HG03060 (cell line): Measurements from ENCODE around the gene AMH.

ENCODE experiments used
- ATAC-seq: cut with Tn5 transposase; IDR thresholded peaks from one replicate; pipeline ENCODE4 v1.9.1; 2021; ENCODE audit warnings: low read depth, moderate number of reproducible peaks; ENCODE audit not compliant: unreplicated experiment

Gene AMH

DNA sequence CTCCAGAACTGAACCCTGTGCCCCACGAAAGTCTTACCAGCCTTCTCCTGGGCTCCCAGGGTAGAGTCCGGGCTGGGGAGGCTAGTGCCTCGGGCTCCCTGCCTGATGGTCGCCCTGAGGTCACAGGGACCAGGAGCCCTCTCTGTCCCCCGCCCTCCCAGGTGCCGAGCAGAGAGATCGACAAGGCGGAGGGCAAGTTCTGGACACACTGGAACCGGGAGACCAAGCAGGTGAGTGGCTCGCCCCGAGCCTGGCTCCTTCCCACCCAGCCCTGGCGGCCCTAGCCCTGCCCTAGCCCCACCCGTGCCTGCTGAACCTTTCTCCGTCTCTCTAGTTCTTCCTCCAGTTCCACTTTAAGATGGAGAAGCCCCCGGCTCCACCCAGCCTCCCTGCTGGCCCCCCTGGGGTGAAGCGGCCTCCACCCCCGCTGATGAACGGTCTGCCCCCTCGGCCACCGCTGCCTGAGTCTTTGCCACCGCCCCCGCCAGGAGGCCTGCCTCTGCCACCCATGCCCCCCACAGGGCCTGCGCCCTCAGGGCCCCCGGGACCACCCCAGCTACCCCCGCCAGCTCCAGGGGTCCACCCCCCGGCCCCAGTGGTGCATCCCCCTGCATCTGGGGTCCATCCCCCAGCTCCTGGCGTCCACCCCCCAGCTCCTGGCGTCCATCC, 1.6 kb upstream of the AMH start:
- no peak for ATAC-seq

DNA sequence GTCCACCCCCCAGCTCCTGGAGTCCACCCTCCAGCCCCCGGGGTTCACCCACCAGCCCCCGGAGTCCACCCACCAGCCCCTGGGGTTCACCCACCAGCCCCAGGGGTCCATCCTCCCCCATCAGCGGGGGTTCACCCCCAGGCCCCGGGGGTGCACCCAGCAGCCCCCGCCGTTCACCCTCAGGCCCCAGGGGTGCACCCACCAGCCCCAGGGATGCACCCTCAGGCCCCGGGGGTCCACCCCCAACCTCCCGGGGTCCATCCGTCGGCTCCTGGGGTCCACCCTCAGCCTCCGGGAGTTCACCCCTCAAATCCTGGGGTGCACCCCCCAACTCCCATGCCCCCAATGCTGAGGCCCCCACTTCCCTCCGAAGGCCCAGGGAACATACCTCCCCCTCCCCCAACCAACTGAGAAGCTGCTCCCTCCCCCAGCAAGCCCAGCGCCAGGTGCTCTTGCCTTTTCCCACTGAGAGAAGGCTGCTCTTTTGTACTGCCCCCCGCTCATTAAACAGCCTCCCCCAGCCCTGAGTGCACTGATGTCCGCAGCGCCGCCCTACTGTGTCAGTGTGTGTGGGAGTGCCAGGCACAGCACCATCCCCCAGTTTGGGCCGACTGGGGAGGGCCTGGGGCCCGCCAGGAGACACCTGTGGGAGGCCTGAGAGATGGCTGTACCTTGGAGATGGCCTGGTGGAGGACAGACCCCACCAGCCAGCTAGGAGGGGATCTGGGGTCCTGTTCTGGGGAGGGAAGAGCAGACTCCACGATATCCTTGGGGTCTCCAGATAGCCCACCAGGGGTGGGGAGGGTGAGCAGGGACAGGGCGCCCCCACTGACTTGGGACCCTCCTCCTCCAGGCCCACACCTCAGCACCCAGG, 750 bp upstream of the AMH start:
- ATAC-seq: no peak

DNA sequence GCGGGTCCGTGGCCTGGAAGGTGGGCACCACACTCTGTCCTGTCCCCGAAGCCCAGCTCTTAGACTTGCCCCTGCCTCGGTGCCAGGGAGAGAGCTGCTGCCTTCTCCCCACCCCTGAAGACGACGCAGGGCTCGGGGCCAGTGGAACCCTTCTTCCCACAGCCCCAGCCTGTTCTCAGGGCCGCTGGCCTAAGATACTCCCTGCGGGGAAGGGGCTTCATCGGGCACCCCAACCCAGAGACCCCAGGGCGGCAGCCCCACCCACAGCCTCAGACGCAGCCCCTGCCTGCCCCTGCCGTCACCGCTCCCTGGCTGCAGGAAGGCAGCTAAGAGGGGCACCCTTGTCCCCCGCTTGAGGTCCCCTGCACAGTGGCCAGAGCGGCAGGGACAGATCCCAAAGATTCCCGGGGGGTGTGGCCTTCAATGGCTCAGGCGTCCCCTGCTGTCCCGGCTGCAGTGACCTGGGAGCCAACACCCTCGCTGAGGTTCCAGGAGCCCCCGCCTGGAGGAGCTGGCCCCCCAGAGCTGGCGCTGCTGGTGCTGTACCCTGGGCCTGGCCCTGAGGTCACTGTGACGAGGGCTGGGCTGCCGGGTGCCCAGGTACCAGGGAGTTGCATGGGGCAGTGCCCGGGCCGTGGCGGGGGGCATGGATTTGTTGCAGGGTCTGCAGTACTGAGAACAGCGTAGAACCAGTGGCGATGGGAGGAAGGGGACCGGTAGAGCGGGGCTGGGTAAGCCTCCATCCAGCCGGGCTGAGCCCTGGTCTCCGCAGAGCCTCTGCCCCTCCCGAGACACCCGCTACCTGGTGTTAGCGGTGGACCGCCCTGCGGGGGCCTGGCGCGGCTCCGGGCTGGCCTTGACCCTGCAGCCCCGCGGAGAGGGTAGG, 1.0 kb downstream of the AMH start:
- ATAC-seq: no peak

DNA sequence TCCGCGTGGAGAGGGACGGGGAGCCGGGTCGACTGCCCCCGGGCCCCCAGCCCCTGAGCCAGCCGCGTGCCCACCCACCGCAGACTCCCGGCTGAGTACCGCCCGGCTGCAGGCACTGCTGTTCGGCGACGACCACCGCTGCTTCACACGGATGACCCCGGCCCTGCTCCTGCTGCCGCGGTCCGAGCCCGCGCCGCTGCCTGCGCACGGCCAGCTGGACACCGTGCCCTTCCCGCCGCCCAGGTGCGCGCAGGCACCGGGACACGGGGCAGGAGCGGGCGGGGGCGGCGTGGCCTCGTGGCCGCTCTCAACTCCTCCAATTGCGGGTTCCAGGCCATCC, 1.6 kb downstream of the AMH start:
- no peak for ATAC-seq

DNA sequence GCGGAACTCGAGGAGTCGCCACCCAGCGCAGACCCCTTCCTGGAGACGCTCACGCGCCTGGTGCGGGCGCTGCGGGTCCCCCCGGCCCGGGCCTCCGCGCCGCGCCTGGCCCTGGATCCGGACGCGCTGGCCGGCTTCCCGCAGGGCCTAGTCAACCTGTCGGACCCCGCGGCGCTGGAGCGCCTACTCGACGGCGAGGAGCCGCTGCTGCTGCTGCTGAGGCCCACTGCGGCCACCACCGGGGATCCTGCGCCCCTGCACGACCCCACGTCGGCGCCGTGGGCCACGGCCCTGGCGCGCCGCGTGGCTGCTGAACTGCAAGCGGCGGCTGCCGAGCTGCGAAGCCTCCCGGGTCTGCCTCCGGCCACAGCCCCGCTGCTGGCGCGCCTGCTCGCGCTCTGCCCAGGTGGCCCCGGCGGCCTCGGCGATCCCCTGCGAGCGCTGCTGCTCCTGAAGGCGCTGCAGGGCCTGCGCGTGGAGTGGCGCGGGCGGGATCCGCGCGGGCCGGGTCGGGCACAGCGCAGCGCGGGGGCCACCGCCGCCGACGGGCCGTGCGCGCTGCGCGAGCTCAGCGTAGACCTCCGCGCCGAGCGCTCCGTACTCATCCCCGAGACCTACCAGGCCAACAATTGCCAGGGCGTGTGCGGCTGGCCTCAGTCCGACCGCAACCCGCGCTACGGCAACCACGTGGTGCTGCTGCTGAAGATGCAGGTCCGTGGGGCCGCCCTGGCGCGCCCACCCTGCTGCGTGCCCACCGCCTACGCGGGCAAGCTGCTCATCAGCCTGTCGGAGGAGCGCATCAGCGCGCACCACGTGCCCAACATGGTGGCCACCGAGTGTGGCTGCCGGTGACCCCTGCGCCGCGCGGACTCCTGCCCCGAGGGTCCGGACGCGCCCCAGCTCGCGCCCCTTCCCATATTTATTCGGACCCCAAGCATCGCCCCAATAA, 2.3 kb downstream of the AMH start:
- no peak for ATAC-seq

DNA sequence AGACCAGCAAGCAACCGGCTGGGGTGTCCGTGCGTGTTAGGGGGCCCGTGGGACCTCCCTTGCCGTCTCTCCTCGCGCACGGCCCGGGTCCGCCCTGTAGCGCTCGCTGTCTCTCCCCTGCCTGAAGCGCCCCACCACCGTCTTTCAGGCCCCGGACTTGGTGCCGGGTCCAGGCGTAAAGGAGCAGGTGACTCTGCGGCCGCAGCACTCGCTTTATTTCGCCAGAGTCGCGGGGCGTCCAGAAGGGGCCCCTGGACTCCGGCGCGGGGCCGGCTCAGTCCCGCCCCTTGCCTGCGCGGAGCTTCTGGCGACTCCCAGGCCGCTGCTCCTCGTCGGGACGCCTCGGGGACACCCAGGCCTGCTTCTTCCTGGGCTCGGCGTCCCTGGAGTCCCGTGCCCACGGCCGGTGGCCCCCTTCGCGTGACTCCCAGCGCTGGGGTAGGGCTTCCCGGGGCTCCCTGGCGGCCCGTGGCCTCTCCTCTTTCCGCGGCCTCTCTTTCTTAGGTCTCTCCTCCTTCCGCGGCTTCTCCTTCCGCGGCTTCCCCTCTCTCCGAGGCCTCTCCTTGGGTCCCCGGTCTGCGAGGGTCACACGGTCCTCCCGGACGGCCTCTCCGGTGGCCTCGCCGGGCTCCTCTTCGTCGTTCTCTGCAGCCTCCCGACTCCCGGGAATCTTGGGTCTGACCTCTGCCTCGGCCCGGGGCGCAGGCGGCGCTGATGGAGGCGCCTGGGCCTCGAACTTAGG, 3.1 kb downstream of the AMH start:
- ATAC-seq: no peak

DNA sequence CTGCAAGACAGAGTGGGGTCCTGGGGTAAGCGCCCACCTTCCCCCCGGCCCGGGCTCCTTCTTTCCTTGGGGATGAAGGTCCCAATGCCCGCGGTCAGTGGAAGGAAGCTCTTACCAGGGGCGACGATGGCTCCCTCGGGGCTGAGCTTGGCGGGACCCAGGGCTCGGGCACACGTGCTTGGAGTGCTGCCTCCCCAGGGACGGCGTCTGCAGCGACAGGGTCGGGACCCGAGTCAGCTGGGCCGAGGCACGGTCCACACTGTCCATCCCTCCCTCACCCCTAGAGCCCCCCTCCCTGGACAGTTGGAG, 3.6 kb downstream of the AMH start:
- no peak for ATAC-seq

DNA sequence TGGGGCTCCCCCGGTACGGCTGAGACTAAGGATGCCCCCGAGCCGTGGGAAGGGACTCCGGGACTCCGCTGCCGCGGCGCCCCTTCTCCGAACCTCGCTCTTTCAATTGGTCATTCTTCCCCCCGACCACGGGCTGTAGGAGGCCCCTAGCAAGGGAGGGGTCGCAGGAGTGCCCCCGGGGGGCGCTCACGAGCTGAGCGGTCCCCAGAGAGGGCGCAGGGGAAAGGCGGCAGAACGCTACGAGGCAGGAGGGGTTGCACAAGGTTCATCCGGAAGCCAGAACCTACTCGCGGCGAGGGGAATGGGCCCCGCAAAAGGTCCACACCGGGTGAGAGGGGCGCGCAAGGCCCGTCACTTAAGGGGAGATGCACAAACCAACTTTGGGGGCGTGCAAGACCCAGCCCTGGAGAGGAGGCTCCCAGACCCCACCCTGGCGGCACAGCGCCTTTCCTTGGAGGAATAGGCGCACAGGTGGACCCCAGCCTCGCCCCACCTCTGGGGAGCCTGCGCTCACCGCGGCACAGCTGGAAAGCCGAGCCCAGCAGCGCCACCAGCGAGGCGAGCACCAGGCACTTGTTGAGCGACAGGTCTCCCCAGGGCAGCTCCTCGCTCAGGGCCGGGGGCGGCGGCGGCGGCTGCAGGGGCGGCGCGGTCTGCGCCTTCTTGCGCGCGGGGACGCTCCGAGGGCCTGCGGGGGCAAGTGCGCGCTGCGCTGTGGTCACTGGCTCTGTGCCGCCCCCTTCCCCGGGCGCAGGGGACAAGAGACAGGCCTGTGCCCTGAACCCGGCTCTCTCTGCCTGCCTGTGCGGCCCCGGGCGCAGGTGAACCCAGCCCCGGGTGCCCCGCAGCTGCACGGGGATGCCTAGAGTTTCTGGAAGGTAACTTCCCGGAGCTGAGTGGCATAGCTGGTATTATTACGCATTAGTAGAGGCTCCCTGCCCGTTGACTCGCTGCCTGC, 4.3 kb downstream of the AMH start:
- ATAC-seq: no peak

DNA sequence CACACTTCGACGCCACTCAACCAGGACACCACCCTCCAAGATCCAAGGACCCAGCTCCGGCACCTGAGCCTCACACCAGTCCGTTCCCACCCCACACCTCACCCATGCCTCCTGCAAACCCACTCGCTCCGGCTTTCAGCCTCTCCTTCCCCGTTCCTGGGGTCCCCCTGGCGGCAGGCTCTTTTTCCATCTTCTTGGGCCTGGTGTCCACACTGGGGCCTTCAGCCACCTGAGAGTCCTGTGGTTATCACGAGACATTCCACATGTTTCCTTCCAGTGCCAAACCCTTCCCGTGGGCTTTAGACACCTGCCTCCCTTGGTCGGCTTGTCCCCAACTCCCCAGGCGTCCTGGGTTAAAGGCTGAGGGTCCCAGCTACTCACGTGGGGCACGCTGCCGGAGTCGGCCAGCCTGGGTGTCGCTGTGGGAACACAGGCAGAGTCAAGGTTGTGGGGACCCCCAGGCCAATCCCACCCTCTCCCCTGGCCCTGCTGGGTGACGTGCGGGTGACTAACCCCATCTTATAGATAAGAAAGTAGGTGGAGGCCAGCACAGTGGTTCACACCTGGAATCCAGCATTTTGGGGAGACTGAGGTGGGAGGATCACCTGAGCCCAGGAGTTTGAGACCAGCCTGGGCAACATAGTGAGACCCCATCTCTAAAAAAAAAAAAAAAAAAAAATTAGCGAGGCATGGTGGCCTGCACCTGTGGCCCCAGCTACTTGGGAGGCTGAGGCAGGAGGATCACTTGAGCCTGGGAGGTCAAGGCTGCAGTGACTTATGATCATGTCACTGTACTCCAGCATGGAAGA, 5.1 kb downstream of the AMH start:
- ATAC-seq: no peak

DNA sequence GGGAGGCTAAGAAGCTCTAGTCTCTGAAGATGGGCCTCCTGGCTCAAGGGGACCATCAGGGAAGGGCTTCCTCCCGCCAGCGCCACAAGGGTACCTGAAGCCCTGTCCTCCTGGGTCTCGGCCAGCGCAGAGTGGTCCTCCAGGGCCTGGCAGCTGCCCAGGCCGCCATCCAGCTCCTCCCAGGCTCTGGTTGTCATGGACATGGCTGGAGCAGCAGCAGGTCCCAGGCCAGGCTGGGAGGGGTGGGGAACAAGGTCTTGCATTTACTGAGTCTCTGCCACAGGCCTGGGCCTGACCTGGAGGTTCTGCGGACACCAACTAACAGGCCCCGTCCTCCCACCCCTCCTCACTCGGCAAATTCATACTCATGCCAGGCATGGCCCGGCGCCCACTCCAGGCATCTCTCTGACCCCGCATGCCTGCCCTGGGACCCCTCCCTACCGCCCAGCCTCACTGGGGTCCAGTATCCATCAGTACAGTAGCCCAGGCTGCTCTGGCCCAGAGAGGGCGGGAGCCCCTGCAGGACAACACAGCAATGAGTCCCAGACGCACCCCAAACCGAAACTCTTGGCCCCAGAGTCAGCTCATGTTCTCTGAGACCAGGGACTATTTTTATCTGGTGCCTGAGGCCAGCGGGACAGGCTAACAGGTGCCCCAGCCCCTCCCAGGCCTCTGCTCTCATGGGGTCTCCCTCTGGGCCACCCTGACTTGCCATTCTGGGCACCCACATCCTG, 6.2 kb downstream of the AMH start:
- no peak for ATAC-seq

DNA sequence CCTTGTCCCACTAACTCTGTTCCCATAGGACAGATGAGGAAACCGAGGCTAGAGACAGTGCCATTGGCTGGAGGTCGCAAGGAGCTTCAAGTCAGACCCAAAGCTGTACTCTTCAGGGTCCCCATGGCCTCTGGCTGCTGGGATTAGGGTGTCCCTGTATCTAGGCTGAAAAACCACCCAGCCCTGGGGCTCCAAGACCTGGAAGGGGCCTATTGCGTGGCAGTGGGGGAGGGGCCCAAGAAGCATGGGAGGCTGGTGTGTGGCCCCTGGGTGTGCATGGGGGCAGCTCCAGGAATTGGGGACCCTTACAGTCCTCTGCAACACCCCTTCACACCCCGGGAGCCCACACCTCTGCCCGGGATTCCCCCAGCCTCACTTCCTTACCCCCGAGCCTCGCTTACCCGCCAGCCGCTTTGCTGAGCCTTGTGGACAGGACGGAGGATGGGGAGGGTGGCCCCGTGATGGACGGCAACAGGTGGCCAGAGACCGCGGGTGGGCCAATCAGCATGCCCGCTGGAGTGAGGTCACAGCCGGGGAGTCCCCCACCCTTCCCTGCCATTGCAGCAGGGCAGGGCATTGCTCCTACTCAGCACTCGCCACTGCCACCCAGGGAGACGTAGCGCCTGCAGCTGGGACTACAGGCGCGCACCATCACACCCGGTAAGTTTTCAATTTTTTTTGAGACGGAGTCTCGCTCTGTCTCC, 7.0 kb downstream of the AMH start, which contains the start of gene JSRP1:
JSRP1 (minus strand) TSS at position 436 of the 704 bp plus-strand sequence. CDS start 1,103 bp downstream, outside the sequence.
- ATAC-seq: no peak

DNA sequence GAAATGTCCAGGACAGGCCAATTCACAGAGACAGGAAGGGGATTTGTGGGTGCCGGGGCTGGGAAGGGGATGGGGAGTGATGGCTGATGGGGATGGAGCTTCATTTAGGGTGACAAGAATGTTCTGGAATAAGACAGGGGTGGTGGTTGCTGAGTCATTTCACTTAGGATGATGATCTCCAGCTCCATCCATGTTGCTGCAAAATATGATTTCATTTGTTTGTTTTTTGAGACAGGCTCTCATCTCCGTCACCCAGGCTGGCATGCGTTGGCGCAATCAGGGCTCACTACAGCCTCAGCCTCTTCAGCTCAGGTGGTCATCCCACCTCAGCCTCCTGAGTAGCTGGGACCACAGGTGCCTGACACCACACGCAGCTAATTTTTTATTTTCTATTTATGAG, 10.2 kb downstream of the AMH start:
- no peak for ATAC-seq

DNA sequence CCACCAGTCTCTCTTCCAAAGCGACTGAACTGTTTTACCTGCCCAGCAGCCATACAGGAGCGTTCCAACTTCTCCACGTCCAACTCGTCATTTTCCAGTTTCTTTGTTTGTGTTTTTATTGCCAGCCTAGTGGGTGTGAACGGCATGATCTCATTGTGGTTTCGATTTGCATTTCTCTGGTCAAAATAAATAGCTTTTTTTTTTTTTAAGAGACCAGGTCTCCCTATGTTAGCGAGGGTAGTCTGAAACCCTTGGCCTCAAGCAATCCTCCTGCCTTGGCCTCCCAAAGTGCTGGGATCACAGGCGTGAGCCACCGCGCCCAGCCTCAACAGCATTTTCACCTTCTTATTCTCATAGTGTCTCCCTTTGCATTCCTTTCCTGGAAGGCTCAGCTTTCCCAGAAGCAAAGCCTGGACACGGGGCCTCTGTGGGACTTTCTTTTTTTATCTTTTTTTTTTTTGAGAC, 11.2 kb downstream of the AMH start:
- ATAC-seq: no peak

DNA sequence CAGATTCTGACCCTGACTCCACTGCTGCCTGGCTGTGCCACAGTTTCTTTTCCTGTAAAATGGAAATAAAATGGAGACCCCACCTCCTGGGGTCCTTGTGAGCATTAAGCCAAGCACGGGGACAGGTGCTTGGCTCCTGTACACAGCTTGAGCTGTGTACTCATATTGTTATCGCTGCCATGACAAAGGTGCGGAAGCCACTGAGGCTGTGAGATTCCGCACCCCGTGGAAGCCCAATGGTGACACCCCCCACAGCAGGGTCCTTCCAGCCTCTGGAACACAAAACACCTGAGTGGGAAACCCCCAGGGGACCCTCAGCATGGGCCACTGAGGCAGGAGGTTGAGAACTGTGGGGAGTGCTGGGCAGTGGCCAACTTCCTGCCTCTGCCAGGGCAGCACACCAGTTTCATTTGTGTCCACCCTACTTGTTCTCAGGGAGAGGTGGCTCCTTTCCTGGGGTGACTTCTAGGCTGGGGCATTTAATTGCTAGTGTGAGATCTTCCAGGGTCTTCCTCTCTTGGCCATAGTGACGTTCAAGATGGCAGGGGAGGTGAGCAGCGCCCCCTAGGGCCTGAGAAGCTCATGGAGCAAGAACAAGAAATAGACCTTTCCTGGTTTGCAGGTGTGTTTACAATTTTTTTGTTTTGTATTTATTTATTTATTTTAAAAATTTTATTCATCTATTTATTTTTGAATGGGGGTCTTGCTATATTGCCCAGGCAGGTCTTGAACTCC, 12.5 kb downstream of the AMH start:
- no peak for ATAC-seq

DNA sequence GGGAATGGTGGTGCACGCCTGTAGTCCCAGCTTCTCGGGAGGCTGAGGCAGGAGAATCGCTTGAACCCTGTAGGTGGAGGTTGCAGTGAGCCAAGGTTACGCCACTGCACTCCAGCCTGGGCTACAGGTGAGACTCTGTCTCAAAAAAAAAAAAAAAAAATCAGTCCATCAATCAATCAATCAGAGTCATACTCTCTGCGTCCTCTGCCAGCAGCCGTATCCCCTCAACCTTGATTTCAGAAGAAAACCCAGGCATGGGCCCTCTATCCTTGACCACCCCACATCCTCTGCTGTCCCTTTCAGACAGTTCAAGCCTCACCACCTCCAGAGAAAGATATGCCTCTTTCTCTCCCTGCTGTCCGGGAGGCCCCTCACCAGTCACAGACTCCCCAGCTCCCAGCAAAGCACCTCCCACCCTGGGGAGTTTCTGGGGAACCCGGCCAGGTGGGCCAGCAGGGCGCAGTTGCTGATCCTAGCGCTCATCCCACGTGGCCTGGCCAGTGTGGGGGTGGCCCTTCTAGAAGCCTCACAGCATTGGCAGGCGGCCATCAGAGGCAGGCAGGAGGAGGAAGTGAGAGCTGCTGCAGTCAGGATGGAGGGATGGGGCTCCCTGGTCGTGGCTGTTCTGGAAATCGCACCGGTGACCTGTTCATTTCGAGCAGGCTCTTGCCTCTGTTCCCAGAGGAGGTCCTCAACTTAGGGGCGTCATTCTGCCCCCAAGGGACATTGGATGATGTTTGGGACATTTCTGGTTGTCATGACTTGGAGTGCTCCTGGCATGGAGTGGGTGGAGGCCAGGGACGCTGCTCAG, 17.3 kb downstream of the AMH start:
- no peak for ATAC-seq
